DMS79 (cell line): ENCODE results near the gene ADSS1.

Source experiments
- DNase-seq: peaks from one replicate; lab custom pipeline; 2025; lab: John Stamatoyannopoulos, UW

The ADSS1 gene

DNA sequence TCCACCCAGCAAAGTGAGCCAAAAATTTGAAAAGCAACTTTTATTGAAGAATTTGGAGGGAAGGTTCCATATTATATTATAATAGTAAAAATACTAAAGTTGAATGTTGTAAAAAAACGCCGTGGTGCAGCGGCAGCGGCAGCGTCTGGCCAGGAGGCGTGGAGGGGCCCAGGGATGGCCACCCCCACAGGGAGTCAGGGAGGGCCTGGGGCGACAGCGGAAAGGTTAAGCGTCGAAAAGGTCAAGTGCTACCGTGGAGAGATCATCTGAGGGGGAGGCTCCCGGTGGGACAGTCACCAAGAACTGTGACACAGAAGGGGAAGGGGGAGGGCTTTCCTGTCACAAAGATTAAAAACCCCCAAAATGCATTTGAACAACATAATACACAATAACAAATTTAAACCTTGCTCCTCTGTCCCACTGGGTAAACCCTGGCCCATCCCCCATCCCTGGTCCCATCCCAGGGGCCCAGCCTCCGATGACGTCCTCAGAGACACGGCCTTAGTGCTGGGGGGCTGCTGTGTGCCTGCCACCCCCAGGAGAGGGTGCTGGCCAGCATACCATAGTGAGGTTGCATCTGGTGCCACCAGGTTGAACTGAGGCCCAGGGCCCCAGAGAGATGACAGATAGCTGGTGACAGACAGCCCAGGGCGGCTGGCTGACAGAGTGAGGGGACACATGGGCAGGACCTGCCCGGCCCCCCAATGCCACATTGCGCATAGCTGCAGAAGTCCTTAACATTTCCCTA is 45.5 kb downstream of the ADSS1 start:
- DNase-seq: no peak

DNA sequence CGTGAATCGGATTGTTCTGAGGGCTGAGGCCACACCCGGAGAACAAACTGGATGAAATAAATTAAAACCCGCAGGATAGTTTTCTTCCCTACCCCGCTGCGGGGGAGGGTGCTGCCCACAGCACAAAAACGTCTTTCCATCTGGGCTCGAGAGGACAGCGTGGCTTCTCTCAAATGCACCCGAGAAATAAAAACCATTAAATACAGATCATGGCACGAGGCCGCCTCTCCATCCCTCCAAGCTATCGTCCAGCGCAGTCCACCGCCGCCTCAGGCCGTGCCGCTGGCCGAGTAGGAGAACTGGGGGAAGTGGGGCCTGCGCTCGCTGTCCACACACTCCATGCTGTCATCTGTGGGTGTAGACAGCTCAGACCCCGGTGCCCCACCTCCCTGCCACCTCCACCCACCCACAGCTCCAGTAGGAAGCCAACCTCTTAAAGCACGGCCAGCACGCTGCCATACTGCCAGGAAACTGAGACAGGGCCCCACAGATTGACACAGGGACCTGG is 46.1 kb downstream of the ADSS1 start:
- no peak for DNase-seq

DNA sequence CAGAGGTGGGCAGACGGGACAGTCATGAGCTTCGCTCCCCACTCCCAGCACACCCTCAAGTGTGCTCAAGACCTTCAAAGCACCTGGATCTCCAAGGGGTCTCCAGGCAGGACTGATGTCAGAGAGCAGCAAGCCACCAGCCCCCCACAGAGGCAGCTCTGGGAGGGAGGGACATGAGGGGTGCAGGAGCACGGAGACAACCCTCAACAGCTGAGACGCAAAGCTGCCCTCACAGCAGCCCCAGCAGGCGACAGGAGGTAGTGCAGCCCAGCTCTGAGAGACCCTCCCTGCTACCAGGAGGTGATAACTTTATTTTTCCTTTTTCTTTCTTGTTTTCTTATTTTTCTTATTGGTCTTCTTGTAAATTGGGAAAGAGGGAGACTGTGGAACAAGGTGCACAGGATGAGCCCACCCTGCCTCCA is 46.8 kb downstream of the ADSS1 start:
- no peak for DNase-seq

DNA sequence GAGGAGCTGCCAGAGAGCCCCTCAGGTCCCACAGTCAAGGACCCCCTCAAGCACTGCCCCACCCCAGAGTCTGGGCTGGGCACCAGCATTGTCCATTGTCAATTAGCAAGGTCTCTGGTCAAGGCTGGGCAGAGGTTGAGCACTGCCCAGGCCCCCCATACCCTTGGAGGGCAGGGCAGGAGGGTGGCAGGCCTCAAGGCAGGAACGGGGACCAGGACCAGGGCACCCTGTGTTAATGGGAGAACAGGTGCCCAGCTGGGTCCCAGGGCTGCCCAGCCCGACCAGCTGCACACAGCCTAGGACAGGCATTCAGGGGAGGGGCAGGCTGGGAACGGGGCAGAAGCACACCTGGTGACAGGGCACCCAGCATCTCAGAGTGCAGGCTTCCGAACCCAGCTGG is 47.3 kb downstream of the ADSS1 start:
- DNase-seq: no peak

DNA sequence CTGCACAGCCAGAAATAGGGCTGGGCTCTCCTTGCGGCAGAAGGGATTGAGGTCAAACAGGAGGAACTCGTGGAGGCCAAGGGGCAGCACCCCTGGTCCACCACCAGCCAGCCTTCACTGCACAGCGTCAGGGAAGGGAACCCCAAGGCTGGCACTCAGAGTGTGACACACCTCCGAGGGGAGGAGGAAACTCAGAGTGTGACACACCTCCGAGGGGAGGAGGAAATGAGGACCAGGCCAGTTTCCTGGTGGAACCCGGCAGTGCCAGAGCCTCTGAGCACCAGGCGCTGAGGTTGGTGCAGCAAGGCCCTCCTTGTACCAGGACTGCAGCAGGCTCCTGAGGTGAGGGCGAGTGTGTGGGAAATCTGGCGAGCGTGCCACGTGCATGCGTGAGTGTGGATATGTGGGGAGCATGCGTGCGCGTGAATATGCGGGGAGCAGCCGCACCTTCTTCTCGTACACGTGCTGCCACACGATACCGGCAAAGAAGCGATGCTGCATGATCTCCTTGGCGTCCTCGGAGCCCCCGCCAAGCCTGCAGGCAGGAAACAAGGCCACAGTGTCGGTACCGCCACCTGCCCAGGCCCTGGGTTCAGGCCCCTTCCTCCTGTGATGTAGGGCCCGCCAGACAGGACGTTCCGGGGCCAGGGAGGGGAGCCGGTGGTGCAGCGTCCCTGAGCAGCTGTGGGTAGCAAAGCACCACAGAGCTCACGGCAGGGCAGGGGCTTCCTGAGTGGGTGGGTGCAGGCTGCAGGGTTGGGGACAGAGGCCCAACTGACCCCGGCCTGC is 48.1 kb downstream of the ADSS1 start:
- DNase-seq: no peak

DNA sequence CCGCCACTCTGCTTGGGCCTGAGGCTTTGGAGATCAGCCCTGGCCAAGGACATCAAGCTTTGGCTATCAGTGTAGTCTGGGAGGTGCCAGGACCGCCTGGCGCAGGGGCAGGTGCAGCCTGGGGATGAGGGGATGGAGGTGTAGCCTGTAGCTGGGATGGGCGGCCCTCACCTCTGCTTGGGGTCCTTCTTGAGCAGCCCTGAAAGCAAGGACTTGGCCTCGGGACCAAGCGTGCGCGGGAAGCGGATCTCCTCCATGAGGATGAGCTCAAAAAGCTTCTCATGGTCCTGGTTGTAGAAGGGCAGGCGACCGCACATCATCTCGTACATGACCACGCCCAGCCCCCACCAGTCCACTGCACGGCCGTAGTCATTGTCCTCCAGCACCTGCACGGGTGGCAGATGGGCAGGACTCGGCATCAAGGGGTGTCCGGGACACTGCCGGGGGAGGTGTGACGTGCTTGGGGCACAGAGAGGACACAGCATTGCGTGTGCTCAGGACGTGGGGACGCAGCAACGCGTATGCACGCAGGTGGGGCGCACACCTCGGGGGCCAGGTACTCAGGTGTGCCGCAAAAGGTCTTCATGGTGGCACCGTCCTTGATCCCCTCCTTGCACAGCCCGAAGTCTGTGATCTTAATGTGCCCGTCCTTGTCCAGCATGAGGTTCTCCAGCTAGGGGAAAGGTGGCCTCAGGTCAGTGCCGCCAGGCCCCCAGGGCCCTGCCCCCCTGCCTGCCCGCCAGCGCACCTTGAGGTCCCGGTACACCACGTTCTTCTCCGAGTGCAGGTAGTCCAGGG is 48.9 kb downstream of the ADSS1 start:
- DNase-seq: no peak

DNA sequence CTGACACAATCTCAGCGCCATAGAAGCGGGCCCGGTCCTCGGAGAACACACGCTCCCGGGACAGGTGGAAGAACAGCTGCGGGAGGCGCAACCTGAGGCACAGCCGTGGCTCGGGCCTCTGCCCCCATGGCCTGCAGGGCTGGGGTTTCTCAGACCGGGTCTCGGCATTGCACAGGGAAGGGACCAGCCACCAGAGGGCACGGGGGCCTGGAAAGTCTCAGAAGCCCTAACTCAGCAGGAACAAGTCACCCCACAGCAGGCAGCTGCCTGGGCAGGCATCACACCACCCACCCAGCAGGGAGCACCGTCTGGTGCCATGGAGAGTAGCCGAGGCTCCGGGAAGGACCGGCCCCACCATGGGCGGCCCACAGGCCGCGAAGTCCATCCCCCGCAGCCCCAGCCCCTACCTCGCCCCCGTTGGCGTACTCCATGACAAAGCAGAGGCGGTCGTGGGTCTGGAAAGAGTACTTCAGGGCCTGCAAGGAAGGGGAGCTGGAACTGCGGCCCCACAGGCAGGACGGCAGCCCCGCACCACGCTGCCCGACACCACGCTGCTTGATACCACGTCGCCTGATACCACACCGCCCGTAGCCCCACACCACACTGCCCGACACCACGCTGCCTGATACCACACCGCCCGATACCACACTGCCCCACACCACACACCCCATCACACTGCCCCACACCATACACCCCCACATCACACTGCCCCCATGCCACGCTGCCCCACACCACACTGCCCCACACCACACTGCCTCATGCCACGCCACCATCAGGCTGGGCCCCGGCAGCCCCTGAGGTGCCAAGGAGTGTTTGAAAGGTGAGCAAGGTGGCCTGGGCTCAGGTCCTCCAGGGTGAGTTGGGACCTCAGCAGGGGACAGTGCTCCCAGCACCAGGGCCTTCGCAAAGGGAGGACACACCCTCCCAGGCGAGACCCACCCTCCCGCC is 49.8 kb downstream of the ADSS1 start:
- no peak for DNase-seq

DNA sequence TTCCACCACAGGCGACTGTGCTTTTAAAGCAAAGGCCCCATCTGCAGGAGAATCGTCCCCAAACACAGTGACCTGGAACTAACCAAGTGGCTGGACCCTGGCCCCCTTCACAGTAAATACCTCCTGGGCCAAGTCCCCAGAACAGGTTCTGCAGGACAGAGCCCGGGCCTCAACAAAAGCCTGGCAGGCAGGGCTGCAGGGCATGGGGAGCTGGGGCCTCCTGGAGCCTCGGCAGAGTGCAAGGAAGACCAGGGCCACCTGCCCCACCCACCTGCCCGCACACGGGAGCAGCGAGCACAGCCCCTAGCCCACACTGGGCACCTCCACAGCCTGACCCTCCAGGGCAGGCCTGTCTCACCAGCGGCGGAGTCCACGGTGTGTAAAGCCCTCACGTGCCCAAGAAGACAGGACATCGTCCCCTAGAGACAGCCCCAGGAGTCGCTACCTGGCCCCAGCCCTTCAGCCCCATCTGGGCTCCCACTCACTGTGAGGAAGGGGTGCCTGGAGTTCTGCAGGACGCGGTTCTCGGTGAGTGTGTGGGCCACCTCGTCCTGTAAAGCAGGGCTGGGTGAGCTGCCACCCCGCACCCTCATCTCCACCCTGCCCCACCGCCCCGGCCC is 50.5 kb downstream of the ADSS1 start:
- no peak for DNase-seq

DNA sequence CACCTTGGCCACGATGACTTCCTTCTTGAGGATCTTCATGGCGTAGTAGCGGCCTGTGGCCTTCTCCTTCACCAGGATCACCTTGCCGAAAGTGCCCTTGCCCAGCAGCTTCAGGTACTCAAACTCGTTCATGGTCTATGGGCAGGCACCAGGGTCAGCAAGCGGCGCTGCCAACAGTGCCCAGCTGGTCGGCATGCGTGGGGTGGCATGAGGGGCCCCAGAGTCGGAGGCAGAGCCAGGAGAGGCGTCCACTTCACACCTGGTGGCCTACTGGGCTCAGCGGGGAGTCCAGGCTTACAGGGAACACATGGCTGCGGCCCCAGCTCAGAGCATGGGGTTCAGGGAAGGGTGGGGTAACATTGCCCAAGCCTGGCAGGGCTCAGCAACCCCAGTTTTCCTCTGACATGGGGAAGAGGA is 51.1 kb downstream of the ADSS1 start:
- no peak for DNase-seq

DNA sequence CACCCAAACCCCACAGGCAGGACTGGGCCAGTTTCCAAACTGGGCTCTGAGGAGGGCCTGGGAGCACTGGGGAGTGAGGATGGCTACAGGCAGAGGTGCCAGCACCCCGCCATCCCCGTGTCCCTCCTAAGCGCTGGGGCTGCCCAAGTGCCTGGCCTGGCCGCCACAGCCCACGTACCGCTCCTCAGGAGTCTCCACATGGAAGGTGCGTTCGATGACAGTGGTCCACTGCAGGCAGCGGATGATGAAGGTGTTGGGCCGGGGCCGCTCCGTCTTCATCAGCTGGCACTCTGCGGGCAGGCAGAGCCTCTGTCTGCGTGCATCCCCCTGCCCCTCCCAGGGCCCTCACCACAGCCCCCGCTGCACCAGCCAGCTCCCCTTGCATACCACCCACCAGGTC is 52.5 kb downstream of the ADSS1 start:
- no peak for DNase-seq

DNA sequence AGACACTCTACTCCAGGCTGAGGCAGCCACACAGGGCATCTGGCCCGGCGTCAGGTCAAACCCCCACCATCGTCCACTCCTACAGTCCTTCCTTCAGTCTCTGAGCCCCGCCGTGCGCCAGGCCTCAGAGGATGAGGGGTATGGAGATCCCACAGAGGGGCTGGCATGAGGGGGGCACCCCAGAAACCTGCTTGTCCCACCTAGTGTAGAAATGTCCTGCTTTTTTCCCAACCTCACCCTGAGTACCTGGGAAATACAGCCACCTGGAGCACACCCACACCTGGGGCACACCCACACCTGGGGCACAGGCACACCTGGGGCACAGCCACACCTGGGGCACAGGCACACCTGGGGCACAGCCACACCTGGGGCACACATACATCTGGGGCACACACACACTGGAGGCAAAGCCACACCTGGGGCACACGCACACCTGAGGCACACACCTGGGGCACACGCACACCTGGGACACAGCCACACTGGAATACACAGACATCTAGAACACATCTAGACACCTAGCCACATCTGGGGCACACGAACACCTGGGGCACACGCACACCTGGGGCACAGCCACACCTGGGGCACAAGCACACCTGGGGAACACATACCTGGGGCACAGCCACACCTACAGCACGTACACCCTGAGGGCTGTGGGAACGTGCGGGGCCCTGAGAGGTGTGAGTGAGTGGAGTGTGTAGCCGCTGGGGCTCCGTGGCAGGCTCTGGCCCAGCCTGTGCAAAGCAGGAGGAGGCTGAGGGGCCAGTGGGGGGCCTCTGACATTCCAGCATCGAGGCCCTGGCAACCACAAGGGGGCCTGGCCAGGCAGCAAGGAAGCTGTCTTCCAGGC is 53.2 kb downstream of the ADSS1 start:
- DNase-seq: no peak

DNA sequence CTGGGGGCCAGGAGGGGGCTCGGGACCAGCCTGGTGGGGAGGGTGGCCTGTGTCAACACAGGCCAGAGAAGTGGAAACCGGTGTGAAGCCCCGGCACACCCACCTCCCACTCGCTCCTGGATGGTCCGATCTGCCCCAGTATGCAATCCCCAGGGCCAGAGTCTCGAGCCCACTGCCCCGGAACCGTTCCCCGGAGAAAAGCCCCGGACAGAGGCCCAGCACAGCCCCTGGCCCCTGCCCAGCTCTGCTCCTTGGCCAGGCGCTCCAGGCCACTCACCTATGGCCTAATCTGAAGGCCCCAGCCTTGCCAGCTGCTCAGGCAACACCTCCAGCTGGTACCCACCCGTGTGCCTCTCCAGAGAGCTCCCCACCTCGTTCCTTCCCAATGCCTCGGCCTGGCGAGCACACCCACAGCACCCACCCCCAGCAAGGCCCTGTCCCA is 53.8 kb downstream of the ADSS1 start:
- no peak for DNase-seq

DNA sequence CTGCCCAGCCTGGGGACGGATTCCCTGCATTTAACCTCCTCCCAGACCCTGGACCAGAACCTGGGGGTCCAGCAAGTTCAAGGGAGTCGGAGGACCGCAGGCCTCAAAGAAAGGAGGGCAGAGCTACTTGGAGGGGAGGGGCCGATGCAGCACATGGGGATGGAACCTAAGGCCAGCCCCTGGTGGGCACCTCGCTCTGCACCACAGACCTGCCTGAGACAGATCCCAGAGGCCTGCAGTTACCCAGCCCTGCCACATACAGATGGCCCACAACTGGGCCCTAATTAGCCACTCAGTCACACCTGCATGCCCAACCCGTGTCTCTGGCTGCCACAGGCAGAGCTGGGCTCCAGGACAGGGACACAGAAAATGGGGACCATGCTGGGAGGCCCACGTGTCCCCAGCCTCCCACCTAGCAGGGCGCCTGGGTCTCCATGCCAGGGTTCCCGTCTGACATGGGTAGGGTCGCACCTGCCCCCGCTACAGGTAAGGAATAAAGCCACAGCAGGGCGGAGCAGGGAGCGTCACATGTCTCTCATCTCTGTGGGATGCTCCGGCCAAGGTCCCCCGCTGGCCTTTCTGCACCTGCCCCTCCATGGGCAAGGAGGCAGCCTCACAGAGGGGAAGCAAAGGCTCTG is 54.8 kb downstream of the ADSS1 start:
- no peak for DNase-seq

DNA sequence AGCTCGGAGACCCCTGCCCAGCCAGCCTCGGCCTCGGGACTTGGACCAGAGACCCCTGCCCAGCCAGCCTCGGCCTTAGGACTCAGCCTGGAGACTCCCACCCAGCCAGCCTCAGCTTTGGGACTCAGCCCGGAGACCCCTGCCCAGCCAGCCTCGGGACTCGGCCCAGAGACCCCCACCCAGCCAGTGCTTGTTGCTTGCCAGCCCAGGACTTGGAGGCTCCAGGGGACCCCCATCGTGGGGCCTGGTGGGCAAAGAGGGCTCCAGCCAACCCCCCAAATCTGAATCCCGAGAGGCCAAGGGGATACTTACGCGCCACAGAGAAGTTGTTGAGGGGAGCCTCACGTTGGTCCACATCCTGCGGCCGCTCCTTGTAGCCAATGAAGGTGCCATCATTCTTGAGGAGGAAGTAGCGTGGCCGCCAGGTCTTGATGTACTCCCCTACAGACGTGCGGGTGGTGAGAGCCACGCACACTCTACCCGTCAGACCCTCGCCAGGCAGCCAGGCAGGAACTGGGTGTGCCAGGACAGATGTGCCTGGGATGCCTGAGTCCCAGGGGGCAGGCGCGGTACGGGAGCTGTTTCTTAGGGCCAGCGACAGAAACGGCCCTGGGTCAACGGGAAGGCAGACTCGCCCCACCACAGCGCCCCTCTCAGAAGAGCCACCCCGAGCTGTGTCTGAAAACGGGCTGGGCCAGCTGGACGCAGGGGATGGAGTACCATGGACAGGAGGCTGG is 55.9 kb downstream of the ADSS1 start:
- DNase-seq: no peak

DNA sequence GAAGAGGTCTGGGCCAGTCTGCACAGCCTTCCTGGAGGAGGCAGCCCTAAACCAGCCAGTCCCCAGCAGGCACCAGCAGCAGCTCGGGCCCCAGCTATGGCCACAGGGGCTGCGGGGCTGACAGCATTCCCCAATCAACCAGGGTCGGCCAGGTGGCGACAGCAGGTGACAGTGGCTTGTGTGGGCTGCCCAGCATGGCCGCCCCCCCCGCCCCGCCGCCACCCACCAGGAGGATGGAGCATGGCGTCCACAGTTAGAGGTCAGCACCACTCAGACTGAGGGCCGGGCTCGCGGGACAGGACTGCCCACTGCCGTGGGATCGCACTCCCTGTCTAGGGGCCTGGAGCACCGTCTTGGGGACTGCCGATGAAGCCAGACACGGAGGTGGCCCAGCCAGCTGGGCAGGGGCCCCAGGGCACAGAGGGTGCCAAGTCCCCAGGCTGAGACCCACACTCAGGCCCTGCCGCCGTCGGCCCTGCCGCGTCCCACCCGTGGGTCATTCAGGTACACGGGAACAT is 56.5 kb downstream of the ADSS1 start:
- DNase-seq: no peak

DNA sequence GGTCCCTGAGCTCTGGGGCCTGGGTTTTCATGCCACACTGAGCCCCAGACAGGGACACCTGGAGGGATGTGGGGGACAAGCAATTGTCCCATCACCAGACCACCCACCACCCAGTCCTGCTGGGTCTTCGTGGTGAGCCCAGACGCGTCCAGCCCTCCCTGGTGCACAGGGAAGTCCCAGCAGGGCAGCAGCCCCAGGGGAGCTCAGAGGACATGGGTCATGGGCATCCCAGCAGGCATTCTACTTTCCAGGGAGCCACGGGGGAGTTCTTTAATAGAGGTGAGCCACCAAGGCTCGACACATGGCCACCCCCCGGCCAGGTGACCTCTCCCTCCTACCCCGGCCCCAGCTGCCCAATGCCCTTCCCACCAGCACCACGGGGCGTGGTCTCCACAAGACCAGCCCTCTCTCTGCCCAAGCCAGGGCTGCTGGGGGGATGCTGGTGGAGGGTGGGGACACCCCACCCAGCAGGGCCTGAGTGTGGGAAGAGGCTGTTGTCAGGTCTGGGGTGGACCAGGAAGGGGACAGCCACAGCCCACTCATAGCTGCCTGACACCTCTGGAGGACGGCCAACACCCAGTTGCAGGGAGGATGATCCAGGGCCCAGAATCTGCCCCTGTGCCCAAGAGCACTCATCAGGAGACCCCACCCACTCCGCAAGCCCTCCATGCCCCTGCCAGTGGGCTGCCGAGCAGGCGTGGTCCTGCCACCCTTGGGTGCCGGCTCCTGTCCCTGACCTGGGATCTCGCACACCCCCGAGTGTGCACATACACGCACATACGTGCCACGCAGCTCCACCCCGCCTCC is 57.4 kb downstream of the ADSS1 start:
- no peak for DNase-seq

DNA sequence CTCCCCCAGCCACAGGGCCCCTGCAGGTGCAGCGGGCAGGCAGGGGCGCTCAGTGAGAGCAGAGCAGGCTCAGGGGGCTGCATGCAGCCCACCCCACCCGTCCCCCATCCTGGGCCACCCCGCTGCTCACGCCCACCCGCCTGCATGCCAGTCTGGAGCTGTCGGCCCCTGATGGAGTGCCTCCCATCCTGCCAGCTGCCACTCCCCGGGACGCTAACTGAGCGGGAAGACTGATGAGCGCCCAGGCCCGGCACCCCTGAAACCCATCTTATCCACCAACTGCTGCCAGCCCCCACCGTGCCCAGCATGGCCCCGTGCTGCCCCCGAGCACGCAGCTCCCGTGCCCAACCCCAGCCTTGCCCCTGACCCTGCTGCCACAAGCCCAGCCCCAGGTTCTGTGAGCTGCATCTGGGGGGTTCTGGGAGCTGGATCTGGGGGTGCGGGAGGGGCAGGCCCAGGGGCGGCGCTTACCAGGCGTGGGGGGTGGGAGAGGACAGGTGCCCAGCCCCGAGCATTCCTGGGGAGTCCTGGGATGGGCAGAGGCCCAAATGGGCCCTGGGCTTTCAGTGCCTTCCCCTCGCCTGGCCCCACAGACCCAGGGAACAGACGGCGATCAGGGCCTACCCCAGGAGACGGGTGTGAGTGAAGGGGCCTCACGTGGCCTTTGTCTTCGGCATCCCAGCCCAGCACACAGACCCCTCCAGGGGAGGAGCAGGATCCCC is 58.2 kb downstream of the ADSS1 start:
- no peak for DNase-seq
